Skin of body (tissue), 2 donors: ENCODE data around the gene IPMK. TPM values are rescaled to one million over a fixed set of nuclear protein-coding genes. Genes with fewer than 3 reads are reported as not detected.

Source experiments
- DNase-seq: peaks from one replicate; lab custom pipeline; 2025; lab: John Stamatoyannopoulos, UW
- total RNA-seq: library from RNA; depleted of rRNA; stranded (reverse); fragments of >200 nt; gene quantifications from one replicate; pipeline ENCODE4 v1.2.3, GENCODE V29; 2014

IPMK gene
- 8.3 TPM for total RNA-seq

DNA sequence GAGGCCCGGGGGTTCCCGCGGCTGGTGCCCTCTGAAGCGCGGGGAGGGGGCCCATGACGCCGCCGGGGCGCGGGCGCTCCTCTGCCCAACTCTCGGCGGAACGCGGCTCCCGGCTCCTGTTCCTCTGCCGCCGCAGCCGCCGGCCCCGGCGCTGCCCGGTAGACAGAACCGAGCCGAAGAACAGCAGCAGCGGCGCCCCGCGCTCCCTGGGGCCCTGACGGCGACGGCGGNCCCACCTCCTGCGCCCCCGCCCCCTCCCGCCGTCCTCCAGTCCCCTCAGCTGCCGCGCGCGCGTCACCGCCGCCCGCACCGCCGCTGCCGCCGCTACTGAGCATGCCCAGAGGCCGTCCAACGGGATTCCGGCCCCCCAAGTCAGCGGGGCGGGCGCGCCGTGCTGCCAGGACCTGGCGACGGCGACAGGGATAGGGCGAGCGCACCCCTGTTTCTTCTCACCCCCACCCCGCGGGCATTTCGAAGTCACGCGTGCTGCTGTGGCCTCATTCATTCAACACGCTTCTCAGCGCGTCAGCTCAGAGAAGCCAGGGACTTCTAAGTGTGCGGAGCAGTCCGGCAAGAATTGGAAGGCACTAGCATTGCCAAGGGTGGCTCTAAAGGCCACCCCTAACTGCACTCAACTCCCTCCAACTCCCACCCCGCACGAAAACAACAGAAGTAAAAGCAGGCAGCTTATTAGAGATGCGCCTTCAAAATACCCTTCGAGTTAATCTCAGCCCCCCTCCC, at the start of gene IPMK:
Gene IPMK (minus strand): TSS at position 182 of the 741 bp plus-strand sequence. CDS start 283 bp downstream, outside the sequence.
- DNase-seq = peak; percentile 82

DNA sequence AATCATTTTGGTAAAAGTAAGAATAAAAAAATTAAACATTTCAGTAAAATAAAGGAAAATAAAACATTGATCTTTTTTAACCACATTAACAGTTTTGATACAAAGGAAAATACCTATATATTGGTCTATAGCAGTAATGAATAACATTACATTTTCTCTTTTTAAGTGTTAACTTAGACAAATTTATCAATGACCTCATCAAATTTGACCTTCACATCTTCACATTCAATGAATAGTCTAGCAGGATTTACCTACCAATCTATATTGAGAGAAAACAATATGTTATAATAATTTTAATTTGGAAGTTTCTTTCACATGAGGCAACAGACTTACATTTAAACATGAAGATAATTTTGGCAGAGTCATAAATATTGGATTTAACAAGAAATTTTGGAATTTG, 49.2 kb upstream of the IPMK start:
- DNase-seq = no peak

DNA sequence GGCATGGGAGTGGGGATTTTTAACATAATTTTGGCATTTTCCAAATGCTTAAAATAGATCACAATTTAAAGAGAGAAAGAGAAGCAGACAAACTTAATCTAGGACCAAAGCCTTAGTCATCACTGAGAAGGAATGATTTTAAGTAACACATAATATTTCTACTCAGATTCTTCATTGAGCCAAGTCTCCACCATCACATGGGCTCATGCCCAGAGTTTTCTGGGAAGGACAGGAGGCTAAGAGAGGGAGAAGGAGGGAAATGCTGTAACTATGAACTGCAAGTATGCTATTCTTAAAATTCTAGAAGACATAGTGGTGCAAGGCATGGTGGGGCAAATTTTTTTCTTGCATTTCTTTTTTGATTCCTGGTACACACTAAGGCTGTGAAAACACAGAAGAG, 43.3 kb upstream of the IPMK start:
- no peak for DNase-seq

DNA sequence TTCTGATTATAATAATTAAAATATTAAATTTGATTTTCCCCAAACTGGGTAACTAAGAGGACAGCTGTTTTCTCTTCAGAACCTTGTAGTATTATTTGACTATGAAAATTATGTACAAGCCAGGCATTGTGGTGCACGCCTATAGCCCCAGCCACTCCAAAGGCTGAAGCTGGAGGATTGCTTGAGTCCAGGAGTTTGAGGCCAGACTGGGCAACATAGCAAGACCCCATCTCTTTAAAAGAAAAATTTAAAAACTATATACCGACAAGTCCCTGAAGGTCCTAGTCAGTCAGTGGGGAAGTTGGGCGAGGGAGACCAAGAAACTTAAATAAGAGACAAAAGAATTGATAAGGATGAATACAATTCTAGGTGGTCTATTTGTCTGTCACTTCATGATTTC, 40.0 kb upstream of the IPMK start:
- DNase-seq = no peak

DNA sequence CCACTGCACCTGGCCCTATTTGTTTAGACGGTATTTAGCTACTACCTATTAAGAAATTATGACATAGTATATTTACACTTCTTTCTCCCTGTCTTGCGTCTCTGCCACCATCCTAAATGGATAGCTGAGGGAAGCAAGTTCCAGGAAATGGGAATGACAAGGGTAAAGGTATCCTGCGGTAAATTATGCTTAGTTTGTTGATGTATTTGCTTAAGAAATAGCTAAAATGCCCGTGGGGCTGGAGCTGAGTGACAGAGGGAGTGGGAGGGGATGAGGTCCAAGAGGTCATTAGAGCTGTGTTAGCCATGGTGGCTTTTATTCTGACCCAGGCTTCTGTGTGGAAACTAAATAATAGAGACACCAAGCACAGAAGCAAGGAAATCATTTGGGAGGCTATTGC, 38.1 kb upstream of the IPMK start:
- no peak for DNase-seq

DNA sequence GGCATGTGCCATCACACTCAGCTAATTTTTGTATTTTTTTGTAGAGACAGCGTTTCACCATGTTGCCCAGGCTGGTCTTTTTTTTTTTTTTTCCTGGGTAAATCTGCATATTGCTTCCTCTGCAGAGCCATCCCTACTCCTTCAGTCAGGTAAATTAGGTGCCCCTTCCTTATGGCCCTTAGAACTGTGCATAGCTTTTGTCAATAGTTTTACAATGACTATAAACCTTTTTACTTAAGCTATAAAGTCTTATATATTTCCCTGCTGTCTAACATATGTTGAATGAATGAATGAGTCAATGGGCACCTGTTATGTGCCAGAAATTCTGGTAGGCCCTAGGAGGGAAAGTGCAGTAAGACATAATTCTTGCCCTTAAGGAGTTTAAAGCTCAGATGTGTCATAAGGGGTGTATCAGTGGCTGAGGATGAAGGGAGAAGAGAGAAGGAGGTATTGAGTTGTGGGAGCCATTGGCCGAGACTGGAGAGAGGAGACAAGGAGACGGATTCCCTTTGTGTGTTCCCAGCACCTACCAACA, 36.5 kb upstream of the IPMK start:
- DNase-seq = no peak

- no peak for DNase-seq
These were observed 34.6 kb upstream of the IPMK start for GRCh38 chr10:58302254-58302653.

- no peak for DNase-seq
These were observed 33.0 kb upstream of the IPMK start for GRCh38 chr10:58300676-58301075.

GRCh38 chr10:58299580-58299979, 31.9 kb upstream of the IPMK start:
- no peak for DNase-seq

DNA sequence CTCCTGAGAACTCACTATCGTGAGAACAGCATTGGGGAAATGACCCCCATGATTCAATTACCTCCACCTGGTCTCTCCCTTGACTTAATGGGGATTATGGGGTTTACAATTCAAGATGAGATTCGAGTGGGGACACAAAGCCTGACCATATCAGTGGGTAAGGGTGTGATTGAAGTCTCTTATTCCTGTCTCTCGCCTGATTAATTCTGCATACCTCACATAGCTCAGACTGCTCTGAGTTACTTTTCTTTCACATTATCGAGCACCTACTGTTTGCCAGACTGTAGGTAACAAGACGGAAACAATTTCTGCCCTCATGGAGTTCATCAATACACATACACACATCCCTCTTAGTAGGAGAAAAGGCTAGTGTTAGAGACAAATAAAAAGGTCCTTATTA, 26.3 kb upstream of the IPMK start:
- no peak for DNase-seq

DNA sequence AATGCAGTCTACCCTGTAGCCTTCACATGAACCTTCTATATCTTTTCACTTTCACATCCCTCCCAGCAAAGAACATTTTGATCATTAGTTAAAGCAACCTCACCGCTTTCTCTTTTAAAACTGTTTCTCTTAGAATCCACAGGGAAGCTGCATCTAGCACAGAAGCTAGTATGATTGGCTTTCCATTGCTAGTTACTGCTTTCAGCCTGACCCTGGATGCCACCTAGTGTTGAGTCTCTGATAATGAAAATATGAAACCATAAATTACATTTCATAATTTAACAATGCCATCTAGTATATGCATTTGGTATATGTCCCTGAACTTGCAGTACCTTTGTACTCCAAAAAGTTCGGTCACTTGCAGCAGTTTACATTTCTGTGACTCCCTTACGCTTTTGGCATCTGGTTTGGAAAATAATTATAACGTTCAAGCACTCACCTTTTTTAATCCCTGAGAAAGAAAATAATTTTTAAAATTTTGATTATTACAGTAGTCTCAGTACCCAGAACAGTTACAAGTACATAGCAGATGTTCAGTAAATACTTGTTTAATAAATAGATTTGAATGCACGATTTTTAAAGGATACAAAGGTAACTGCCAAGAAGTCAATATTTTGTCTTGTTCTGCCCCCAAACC, 24.0 kb upstream of the IPMK start:
- DNase-seq = peak; percentile 58

- DNase-seq = no peak
These were observed 14.9 kb upstream of the IPMK start for GRCh38 chr10:58282615-58283014.

DNA sequence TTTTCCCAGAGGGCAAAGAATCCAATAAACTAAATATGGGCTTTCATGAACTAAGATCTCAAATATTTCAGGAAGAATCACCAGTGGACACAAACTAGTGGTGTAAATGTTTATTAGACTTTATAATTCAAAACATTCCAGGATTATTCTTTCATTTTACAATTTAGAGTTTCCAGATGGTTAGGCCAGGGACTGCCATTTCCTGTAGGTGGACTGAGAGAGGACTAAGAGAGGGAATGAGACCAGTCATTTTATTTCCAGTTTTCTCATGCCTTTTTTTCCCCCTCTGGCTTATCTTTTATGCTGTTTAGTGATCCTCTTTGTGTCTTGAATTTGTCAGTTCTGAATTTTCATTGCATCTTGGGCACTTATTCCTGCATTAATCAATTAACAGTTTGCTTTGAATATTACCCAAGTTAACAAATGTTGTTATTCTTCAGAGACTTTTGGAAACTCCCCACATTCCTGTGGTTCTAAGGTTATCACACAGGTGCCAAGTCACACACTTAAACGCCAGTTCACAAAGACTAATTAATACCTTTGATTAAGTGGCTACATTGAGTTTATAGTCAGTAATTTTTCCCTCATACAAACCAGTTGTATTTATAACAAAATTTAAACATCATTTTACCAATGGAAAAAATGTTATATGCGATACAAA, 13.5 kb upstream of the IPMK start:
- no peak for DNase-seq

GRCh38 chr10:58280477-58280876, 12.8 kb upstream of the IPMK start:
- no peak for DNase-seq

- no peak for DNase-seq
These were observed 11.2 kb upstream of the IPMK start for GRCh38 chr10:58278962-58279307.

GRCh38 chr10:58278274-58278961, 10.7 kb upstream of the IPMK start:
- no peak for DNase-seq

- no peak for DNase-seq
These were observed 8.2 kb upstream of the IPMK start for GRCh38 chr10:58275908-58276307.

GRCh38 chr10:58275261-58275660, 7.6 kb upstream of the IPMK start:
- DNase-seq = no peak

DNA sequence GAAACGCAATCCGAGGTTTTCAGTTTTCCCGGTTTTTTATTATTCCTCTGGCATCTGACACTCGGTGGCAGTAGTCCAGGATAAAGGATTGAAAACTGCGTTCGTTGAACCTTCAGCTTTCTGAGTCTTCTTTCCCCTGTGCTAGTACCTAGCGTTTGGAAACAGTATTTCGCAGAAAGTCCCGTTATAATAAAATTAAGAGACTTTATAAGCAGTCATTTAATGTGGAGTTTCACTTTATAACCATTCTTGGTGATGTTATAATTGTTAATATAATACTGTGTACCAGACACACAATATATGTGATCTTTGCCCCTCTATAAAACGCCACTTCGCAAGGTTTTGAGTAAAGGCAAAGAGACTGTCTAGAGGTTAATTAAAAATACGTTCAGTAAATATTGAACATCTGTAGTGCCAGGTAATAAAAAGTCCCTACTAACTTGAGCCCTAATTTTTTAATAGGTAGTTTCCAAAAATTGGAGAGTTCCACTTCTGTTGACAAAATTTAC, 2.1 kb upstream of the IPMK start:
- no peak for DNase-seq

DNA sequence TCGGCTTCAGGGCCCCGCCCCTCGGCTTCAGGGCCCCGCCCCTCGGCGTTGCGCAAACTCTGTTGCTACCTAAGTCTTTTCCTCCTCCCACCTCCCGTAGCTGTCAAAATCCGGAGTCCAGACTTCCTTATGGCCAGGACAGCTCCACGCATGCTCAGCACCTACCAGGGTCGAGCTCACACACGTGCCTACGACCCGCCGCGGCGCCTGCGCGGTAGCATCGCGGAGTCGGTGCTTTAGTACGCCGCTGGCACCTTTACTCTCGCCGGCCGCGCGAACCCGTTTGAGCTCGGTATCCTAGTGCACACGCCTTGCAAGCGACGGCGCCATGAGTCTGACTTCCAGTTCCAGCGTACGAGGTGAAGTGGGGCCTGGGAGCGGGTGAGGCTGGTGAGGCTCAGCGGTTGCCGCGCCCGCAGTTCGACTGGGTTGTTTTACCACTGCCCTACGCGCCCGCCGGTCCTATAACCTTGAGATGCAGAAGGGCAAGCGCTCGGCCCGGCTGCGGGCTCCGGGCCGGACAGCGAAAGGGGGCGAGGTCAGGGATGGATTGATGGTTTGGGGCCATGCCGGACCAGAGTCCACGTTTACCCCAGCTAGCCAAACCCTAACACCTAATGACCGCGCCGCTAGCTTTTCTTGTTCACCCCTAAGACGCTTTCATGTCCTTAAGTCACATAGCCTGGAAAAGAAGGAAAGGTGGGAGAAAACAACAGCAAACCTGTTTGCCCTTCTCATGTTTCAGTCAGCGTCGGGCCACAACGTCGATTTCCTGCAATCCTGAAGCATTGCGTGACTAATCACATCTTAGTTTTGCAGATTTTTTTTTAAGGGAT, 1.5 kb upstream of the IPMK start, which contains the start of gene CISD1:
Gene CISD1 (plus strand): TSS at position 217 of the 836 bp plus-strand sequence. CDS start 112 bp downstream, at position 329.
- DNase-seq = peak; percentile 98
